ENCODE measurements around the gene XYLT1. TPM values are rescaled to one million over a fixed set of nuclear protein-coding genes. Genes with fewer than 3 reads are reported as not detected.

The XYLT1 gene
- total RNA-seq, 1 experiment from 2014 or later: 14.5 TPM

- Histone ChIP-seq H4K20me1 (ENCODE audit: control insufficient read depth, insufficient read depth, insufficient read length) (no peaks in the 10 kb centered on the region), H2AK5ac (ENCODE audit: insufficient read length, low read length) (no peak overlapping the region), H3K9ac (ENCODE audit: extremely low read depth, insufficient read length, low read length) (no peak overlapping the region), H3K4me2 (ENCODE audit: insufficient read depth, insufficient read length, low read length) (no peak overlapping the region), H2AFZ (ENCODE audit: low read length) (no peak overlapping the region), H3K4ac (ENCODE audit: low read depth, low read length) (no peak overlapping the region), H4K91ac (ENCODE audit: insufficient read length, low read depth, low read length) (no peak overlapping the region), H3K18ac (ENCODE audit: insufficient read length, low read depth, low read length) (no peak overlapping the region), H3K79me2 (ENCODE audit: insufficient read depth, low read length) (no peaks in the 10 kb centered on the region), H4K5ac (ENCODE audit: insufficient read length, low read depth, low read length) (no peak overlapping the region), H3K27ac (ENCODE audit: insufficient read length, low read depth, low read length) (no peak overlapping the region), H3K23ac (ENCODE audit: insufficient read length, low read depth, low read length) (no peak overlapping the region), H3K56ac (ENCODE audit: insufficient read length, low read depth, low read length) (no peak overlapping the region), H2BK20ac (ENCODE audit: low read depth, low read length, poor library complexity, severe bottlenecking) (no peak overlapping the region), H4K8ac (replicated peaks; ENCODE audit: insufficient read length, low read depth, low read length) (no peak overlapping the region), H2BK12ac (ENCODE audit: insufficient read length, low read depth, low read length) (no peak overlapping the region), H2BK5ac (ENCODE audit: insufficient read length, low read length) (no peak overlapping the region), H3K4me1 (ENCODE audit: insufficient read depth, low read length) (peaks cover 2% of the 10 kb centered on the region; the same call in 1 of the 2 replicates), H2BK120ac (ENCODE audit: low read depth, low read length, poor library complexity, severe bottlenecking) (no peak overlapping the region), H3K27me3 (ENCODE audit: insufficient read depth, low read length) (no peaks in the 10 kb centered on the region), H3K23me2 (ENCODE audit: insufficient read length, low read depth, low read length, poor library complexity, severe bottlenecking) (no peaks in the 10 kb centered on the region), H3K14ac (ENCODE audit: insufficient read depth, low read length) (no peak overlapping the region), H2BK15ac (ENCODE audit: low read depth, low read length) (no peak overlapping the region), H3T11ph (ENCODE audit: low read length) (no peak overlapping the region), H3K9me3 (ENCODE audit: control insufficient read depth, low read depth, low read length) (no peaks in the 10 kb centered on the region), H3K79me1 (ENCODE audit: insufficient read depth, low read depth, low read length, poor library complexity, severe bottlenecking) (no peaks in the 10 kb centered on the region)
- WGBS (ENCODE audit: extremely low coverage, insufficient read length, low lambda C conversion rate): no CpG with 5 or more reads among the region's 4 CpGs
- TF ChIP-seq CTCF (conservative IDR thresholded peaks at IDR 0.05): no peak
- H3K4me1 Mint-ChIP-seq: peaks cover 5 to 12% of the 10 kb centered on the region in 2 experiments
- H3K27me3 Mint-ChIP-seq (ENCODE audit: low read depth): no peaks in the 10 kb centered on the region
- no peak overlapping the region for H3K27ac Mint-ChIP-seq
- no peak for DNase-seq
- no peaks in the 10 kb centered on the region for H3K9me3 Mint-ChIP-seq
- H3K36me3 Mint-ChIP-seq (ENCODE audit: insufficient read depth in 1 of 3, low read depth in 3 of 3): no peaks in the 10 kb centered on the region; a peak in 1 of 7 replicates
- H3K4me3 Mint-ChIP-seq: no peak overlapping the region
These were observed 304.7 kb downstream of the XYLT1 start for GRCh38 chr16:17166095-17166494.

All from H9 (cell line).